ENCODE measurements around the gene TMEM43.

The TMEM43 gene

DNA sequence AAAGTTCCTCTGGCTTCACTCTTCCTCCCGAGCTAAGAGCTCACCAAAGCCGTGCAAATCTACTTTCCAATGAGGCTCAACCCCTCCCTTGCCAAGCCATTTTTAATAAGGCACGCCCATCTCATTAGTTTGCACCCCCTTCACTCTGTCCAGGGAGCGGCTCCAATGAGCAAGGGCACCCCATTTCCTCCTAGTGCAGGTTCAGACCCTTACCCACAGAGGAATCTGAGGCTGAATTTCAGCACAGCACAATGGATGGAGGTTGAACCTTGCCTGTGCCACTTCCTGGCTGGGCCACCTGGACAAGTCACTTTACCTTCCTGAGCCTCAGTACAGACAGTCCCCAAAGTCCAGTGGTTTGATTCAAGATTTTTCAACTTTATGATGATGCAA, 28.1 kb downstream of the TMEM43 start:
- DNase-seq (ENCODE audit: low read depth in 1 of 2, low spot score in 1 of 2) = no peak
- TF ChIP-seq SPI1 (IDR thresholded peaks at IDR 0.05; ENCODE audit: borderline replicate concordance, low read depth) = no peak
- no peak for TF ChIP-seq GABPA (IDR thresholded peaks at IDR 0.05; ENCODE audit: low read depth)
- no peak overlapping the region for H3K27ac ChIP-seq (replicated peaks)
- no peaks in the 10 kb centered on the region for H3K27me3 ChIP-seq (ENCODE audit: insufficient read depth, poor library complexity, severe bottlenecking)
- H3K4me3 ChIP-seq (replicated peaks; ENCODE audit: insufficient read depth, low read length) = no peak overlapping the region

DNA sequence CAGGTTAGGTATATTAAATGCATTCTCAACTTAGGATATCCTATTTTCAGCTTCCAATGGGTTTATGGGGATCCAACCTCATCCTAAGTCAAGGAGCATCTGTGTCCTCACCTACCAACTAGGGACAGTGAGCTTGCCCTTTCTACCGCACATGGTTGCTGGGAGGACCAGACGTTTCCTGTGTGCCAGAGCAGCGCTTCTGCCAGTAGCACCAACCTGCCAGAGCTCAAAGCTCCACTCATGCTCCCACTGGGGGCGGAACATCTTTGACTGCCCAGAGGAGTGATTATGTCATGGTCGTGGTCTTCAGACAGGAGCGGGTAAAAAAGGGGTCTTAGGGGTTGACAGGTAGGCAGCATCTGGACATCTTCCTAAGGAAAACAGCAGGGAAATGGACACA, 28.8 kb downstream of the TMEM43 start:
- H3K27ac ChIP-seq (replicated peaks) = no peak overlapping the region
- no peak overlapping the region for H3K4me3 ChIP-seq (replicated peaks; ENCODE audit: insufficient read depth, low read length)
- H3K27me3 ChIP-seq (ENCODE audit: insufficient read depth, poor library complexity, severe bottlenecking) = no peaks in the 10 kb centered on the region
- no peak for TF ChIP-seq POLR2AphosphoS5 (IDR thresholded peaks at IDR 0.05; ENCODE audit: low read depth)
- TF ChIP-seq, protein P1, sequence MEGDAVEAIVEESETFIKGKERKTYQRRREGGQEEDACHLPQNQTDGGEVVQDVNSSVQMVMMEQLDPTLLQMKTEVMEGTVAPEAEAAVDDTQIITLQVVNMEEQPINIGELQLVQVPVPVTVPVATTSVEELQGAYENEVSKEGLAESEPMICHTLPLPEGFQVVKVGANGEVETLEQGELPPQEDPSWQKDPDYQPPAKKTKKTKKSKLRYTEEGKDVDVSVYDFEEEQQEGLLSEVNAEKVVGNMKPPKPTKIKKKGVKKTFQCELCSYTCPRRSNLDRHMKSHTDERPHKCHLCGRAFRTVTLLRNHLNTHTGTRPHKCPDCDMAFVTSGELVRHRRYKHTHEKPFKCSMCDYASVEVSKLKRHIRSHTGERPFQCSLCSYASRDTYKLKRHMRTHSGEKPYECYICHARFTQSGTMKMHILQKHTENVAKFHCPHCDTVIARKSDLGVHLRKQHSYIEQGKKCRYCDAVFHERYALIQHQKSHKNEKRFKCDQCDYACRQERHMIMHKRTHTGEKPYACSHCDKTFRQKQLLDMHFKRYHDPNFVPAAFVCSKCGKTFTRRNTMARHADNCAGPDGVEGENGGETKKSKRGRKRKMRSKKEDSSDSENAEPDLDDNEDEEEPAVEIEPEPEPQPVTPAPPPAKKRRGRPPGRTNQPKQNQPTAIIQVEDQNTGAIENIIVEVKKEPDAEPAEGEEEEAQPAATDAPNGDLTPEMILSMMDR (IDR thresholded peaks at IDR 0.05; ENCODE audit: insufficient read depth, low read length) = no peak
- no peak for DNase-seq (ENCODE audit: low read depth in 1 of 2, low spot score in 1 of 2)

DNA sequence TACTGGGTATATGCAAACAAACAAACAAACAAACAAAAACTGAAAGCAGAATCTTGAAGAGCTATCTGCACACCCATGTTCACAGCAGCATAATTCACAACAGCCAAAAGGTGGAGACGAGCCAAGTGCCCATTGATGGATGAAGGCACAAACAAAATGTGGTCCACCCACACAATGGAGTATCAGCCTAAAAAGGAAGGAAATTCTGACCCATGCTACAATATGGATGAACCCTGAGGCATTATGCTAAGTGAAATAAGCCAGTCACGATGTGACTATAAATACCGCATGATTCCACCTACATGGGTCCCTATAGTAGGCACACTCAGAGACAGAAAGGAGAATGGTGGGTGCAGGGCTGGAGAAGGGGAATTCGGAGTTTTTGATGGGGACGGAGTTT, 29.4 kb downstream of the TMEM43 start:
- Histone ChIP-seq H3K27ac (replicated peaks) (no peak overlapping the region), H3K4me3 (replicated peaks; ENCODE audit: insufficient read depth, low read length) (no peak overlapping the region), H3K27me3 (ENCODE audit: insufficient read depth, poor library complexity, severe bottlenecking) (no peaks in the 10 kb centered on the region)
- TF ChIP-seq POLR2AphosphoS5 (IDR thresholded peaks at IDR 0.05; ENCODE audit: low read depth) (no peak), GABPA (IDR thresholded peaks at IDR 0.05; ENCODE audit: low read depth) (no peak), SPI1 (IDR thresholded peaks at IDR 0.05; ENCODE audit: borderline replicate concordance, low read depth) (no peak)
- TF ChIP-seq, protein P1 (IDR thresholded peaks at IDR 0.05; ENCODE audit: insufficient read depth, low read length) = no peak
- TF ChIP-seq, protein P2, sequence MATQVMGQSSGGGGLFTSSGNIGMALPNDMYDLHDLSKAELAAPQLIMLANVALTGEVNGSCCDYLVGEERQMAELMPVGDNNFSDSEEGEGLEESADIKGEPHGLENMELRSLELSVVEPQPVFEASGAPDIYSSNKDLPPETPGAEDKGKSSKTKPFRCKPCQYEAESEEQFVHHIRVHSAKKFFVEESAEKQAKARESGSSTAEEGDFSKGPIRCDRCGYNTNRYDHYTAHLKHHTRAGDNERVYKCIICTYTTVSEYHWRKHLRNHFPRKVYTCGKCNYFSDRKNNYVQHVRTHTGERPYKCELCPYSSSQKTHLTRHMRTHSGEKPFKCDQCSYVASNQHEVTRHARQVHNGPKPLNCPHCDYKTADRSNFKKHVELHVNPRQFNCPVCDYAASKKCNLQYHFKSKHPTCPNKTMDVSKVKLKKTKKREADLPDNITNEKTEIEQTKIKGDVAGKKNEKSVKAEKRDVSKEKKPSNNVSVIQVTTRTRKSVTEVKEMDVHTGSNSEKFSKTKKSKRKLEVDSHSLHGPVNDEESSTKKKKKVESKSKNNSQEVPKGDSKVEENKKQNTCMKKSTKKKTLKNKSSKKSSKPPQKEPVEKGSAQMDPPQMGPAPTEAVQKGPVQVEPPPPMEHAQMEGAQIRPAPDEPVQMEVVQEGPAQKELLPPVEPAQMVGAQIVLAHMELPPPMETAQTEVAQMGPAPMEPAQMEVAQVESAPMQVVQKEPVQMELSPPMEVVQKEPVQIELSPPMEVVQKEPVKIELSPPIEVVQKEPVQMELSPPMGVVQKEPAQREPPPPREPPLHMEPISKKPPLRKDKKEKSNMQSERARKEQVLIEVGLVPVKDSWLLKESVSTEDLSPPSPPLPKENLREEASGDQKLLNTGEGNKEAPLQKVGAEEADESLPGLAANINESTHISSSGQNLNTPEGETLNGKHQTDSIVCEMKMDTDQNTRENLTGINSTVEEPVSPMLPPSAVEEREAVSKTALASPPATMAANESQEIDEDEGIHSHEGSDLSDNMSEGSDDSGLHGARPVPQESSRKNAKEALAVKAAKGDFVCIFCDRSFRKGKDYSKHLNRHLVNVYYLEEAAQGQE (IDR thresholded peaks at IDR 0.05; ENCODE audit: insufficient replicate concordance, low read depth) = no peak
- no peak for DNase-seq (ENCODE audit: low read depth in 1 of 2, low spot score in 1 of 2)

DNA sequence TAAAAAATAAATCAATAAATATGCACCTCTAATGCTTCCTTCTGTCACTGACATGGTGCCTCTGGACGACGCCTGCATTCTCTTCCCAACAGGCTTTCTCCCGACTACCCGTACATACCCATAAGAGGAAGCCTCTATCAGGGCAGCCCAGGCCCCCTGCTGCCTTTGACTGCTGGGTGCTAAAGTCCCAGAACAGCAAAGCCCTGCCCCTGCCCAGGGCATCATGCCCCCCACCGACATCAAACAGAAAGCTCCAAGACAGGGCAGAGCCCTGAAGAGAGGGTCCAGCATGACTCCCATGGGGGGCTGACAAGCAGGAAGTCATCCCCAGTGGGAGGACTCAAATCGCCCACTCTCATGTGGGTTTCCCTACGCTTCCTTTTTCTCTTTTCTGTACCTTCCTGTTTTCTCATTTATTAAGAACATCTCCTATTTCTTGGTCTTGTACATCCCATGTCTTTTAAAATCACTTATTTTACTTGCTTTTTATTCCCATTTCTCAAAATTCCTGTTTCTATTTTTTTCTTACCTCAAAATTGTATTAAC, 30.1 kb downstream of the TMEM43 start:
- no peaks in the 10 kb centered on the region for H3K27me3 ChIP-seq (ENCODE audit: insufficient read depth, poor library complexity, severe bottlenecking)
- DNase-seq (ENCODE audit: low read depth in 1 of 2, low spot score in 1 of 2) = no peak
- H3K27ac ChIP-seq (replicated peaks) = no peak overlapping the region
- H3K4me3 ChIP-seq (replicated peaks; ENCODE audit: insufficient read depth, low read length) = no peak overlapping the region
- TF ChIP-seq SPI1 (IDR thresholded peaks at IDR 0.05; ENCODE audit: borderline replicate concordance, low read depth) (no peak), POLR2AphosphoS5 (IDR thresholded peaks at IDR 0.05; ENCODE audit: low read depth) (no peak), GABPA (IDR thresholded peaks at IDR 0.05; ENCODE audit: low read depth) (no peak)
- TF ChIP-seq, protein P1 (IDR thresholded peaks at IDR 0.05; ENCODE audit: insufficient read depth, low read length) = no peak
- TF ChIP-seq, protein P2 (IDR thresholded peaks at IDR 0.05; ENCODE audit: insufficient replicate concordance, low read depth) = no peak

Measured in HL-60 (cell line).